Left lobe of liver (tissue), 2 donors: ENCODE data around the gene MYO16. TPM values are rescaled to one million over a fixed set of nuclear protein-coding genes. Genes with fewer than 3 reads are reported as not detected.
"Not testable (repeated sequence)": the region's sequence is repeated elsewhere in the genome, so short reads cannot be mapped to it uniquely, and the experiment has no call there.

Experiments
- ATAC-seq: fragments of 200-7000 bp; cut with Tn5 transposase; one replicate; pipeline ENCODE4 v1.9.1; 2020; ENCODE audit warnings: mild to moderate bottlenecking, moderate library complexity
- DNase-seq: peaks from one replicate; pipeline ENCODE4 v3.0.0-alpha.2; 2020; ENCODE audit warnings: low spot score
- total RNA-seq: library from RNA; stranded (reverse); gene quantifications from one replicate; pipeline ENCODE4 v1.2.1, GENCODE V29; 2021
- donor health status: DM: no; HTN: no; CAD: no; lungs with moderate emphysema.
- donor health status: DM: no; HTN: yes; CAD: no.

The MYO16 gene
- total RNA-seq, 1 donor from 2014 or later = 2.7 TPM

DNA sequence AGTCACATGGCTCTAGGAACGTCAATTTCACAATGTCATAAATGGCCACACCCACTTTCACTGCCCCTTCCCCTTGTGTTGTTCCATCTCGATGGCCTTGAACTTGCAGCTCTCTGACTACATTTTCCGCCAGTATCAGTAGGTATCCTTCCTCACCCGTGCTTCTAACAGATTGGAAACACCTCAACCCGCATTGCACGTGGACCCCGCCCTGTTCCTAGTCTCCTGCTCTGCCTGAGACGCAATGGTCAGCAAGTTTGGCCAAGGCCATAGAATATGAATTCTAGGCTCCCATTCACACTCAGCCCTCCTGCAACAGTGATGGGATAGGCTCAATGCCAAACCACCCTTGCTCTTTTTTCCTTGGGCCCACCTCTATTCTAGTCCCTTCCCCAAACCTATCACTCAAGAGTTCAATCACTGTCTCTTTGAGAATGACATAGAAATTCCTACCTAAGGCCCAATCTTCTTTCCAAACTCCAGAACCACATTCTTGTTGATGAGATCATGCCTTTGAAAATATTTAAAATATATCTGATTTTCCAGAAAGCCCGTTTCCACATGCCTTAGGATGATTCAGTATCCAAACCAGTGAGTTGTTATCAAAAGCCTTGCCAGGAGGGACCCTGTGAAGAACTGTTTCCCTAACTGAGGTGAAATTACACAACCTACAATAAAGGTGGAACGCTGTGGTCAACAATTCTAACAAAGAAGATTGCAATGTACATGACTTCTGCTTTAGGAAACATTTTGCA lies 334.6 kb downstream of the MYO16 start:
- ATAC-seq = no peak
- DNase-seq = no peak

DNA sequence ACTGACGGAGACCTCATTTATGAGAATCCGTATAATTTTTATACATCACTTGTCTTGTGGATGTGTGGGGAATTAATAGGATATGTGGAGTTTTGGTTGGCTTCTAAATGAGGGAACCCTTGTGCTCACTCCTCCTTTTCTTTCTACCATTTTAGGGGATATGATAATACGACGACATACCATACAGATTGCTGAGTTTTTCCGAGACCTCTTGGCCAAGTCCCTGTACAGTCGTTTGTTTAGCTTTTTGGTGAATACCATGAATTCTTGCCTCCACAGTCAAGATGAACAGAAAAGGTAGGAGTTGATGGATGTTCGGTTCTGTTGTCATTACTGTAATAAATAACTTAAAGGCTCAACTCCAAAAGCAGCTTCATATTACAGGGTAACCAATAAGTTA lies 335.2 kb downstream of the MYO16 start:
- no peak for DNase-seq
- no peak for ATAC-seq

DNA sequence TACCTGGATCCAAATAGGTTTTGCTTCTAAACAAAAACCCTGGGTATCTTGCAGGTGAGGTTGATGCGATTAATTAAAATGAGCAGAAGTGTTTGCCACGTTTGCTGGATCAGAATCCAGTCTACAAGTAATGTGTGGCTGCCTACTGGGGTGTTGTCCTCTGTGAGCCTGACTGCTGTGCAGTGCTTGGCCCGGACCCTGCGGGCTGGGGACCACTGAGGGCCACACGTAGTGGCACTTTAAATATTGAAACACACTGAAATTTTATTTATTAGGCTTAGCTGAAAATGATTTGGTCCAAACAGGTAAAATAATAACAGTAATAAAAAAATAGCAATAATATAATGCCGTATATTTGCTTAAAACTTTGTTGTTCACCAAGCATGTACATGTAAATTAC lies 338.0 kb downstream of the MYO16 start:
- no peak for ATAC-seq
- DNase-seq = no peak

GRCh38 chr13:108968566-108968965 lies 339.2 kb downstream of the MYO16 start:
- DNase-seq (no peak), ATAC-seq (no peak)

GRCh38 chr13:108974686-108975085 lies 345.3 kb downstream of the MYO16 start:
- DNase-seq (no peak), ATAC-seq (no peak)

GRCh38 chr13:108980237-108980636 lies 350.8 kb downstream of the MYO16 start:
- DNase-seq (peak; percentile 68), ATAC-seq (peak; percentile 91)

DNA sequence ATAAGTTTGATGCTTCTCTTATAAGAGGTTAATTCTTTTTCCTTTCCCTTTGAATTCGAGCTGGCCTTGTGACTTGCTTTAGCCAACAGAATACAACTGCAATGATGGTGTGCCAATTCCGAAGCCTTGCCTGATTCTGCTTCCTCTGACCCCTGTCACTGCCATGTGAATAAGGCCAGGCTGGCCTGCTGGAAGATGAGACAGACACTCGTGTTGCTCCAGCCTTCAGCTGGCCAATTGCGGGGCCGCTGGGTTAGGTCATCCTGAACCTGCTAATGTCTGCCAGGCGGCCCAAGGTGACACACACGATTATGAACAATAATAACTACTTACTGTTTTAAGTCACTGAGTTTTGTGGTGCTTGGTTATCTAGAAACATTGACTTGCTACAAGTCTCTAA lies 352.0 kb downstream of the MYO16 start:
- peak; percentile 81 for DNase-seq
- peak; percentile 78 for ATAC-seq

- ATAC-seq = peak; percentile 61
- DNase-seq = no peak
Observed at GRCh38 chr13:108983273-108983672, 353.9 kb downstream of the MYO16 start.

DNA sequence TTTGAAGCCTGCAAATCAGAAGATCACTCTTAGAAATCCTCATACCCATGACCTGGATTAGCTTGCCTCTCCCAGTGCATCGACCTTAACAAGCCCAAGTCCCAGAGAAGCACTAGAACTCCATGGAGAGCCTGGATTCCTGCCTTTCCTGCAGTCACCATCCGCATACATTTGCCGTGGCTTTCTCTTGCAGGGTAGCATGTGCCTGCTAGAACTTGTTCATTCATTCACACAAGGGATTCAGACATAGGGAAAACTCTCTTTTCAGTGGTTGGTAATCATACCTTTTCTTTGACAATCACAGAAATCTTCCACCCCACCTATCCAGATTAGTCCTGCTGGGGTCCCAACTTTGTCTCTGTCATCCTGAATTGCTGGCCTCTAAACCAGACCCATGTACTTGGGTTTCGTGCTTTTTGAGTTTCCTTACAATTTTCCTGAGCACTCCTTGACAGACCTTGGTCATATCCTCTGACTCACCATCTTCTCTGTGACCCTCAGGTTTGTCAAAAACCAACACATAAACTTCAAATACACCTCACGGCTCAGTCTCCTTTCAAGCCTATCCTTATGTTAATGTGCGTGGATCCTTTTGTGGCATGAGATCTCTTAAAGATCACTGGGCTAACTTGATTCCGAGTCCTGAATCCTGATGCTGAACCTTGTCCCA lies 355.0 kb downstream of the MYO16 start:
- no peak for ATAC-seq

GRCh38 chr13:108985166-108985565 lies 355.8 kb downstream of the MYO16 start:
- ATAC-seq = no peak
- DNase-seq = no peak

More for the DNA sequence above, 355.0 kb downstream of the MYO16 start:
- DNase-seq = no peak

- DNase-seq (no peak), ATAC-seq (no peak)
Observed at GRCh38 chr13:108987517-108987916, 358.1 kb downstream of the MYO16 start.

GRCh38 chr13:108987944-108988343 lies 358.5 kb downstream of the MYO16 start:
- ATAC-seq (no peak), DNase-seq (no peak)

DNA sequence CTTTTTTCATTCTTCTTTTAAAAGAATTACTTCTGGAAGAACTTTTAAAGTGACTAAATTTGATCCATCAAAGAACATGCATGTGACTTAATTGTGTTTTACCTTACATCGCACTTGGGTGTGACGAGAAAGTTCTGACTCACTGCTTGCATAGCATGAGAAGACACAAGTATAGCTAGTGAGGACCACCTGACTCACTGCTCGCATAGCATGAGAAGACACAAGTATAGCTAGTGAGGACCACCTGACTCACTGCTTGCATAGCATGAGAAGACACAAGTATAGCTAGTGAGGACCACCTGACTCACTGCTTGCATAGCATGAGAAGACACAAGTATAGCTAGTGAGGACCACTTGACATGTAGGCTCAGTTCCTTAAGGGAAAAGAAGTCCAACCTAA lies 362.0 kb downstream of the MYO16 start:
- not testable (repeated sequence) for DNase-seq, ATAC-seq

- no peak for ATAC-seq
Observed at GRCh38 chr13:108993346-108993745, 363.9 kb downstream of the MYO16 start.

DNA sequence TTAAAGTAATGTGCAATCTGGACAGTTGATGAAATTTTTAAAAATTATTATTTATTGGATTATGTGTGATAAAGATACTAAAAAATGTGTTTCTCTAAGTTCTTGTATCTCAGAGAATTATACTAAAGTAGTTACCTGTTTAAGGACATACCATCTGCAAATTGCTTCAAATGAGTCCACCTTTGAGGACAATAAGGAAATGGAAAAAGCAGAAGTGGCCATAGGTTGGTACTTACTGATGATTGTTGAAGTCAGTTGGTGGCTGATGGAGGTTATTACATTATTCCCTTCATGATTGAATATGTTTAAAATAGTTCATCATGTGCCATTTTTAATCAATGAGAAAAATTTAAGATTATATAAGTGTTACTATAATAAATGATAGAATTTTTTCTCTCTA lies 367.0 kb downstream of the MYO16 start:
- DNase-seq (no peak), ATAC-seq (no peak)

More at GRCh38 chr13:108993346-108993745, 363.9 kb downstream of the MYO16 start:
- DNase-seq = no peak

DNA sequence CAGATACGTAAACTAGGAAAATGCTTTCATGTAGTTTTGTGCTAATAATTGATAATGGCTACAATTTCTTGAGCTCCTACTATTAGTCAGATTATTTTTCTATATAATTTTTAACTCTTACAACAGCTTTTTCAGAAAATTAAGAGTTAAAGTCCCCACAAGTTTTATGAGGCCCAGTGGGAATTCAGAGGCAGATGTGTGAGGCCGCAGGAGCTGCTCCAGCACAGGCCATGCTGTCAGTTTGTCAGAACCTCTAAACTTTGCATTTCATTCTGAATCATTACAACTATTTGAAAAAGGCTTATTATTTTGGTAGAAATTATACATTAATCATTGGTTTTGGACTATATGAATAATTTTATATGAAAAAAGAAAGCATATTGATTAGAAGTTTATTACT lies 370.8 kb downstream of the MYO16 start:
- DNase-seq (no peak), ATAC-seq (no peak)

GRCh38 chr13:109002934-109003333 lies 373.5 kb downstream of the MYO16 start:
- ATAC-seq = no peak
- DNase-seq = no peak

GRCh38 chr13:109007946-109008345 lies 378.5 kb downstream of the MYO16 start:
- no peak for DNase-seq
- ATAC-seq = no peak

DNA sequence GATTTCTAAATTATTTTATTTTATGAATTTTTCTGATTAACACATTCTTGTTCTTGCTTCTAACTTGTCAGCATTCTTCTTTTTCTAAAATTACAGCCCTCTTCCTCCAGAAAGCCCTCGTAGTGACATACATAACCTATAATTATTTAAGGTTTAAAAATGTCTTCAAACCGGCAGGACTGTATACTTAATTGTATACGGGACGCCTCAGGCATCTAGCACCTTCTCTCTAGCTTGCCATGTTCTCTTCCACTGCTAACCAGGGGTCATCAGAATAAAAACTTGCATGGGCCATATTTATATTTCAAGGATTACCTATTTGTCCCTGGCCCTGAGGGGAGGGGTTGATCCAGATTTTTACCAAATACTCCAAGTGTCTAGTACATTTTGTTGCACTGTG lies 380.3 kb downstream of the MYO16 start:
- ATAC-seq (no peak), DNase-seq (no peak)

- no peak for DNase-seq
- no peak for ATAC-seq
Observed at GRCh38 chr13:109010912-109011311, 381.5 kb downstream of the MYO16 start.

DNA sequence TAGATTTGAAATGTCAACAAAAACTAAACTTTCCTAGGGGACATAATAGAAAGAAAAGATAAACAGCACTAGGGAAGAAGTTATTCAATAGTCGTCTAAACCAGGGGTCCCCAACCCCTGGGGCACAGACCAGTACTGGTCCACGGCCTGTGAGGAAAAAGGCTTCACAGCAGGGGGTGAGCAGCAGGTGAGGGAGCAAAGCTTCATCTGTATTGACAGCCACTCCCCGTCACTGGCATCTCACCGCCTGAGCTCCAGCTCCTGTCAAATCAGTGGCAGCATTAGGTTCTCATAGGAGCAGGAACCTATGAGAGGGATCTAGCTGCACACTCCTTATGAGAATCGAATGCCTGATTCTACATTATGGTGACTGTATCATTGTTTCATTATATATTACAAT lies 382.7 kb downstream of the MYO16 start:
- no peak for ATAC-seq
- no peak for DNase-seq

GRCh38 chr13:109021558-109021957 lies 392.1 kb downstream of the MYO16 start:
- ATAC-seq (peak; percentile 47), DNase-seq (no peak)
